ENCODE data around the gene GRK5. TPM values are rescaled to one million over a fixed set of nuclear protein-coding genes. Genes with fewer than 3 reads are reported as not detected.
"Not testable (repeated sequence)": the region's sequence is repeated elsewhere in the genome, so short reads cannot be mapped to it uniquely, and the experiment has no call there.

Gene GRK5
- total RNA-seq, 1 donor from 2014 or later: 12.5 TPM

DNA sequence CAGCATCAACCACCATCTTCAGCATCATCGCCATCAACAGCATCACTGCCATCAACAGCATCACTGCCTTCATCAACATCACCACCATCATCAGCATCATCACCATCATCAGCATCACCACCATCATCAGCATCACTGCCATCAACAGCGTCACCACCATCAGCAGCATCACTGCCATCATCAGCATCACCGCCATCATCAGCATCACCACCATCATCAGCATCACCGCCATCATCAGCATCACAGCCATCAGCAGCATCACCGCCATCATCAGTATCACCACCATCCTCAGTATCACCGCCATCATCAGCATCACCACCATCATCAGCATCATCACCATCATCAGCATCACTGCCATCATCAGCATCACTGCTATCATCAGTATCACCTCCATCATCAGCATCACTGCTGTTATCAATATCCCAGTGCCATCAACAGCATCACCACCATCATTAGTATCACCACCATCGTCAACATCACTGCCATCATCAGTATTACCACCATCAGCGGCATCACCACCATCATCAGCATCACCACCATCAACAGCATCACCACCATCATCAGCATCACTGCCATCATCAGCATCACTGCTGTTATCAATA lies 220.0 kb downstream of the GRK5 start:
- peaks cover 0 to 5% (median 0%) of the 10 kb centered on the region in 3 donors for H3K27me3 ChIP-seq (ENCODE audit: control insufficient read depth in 3 of 3, insufficient read depth in 3 of 3, low read length in 3 of 3)
- H3K4me3 ChIP-seq (ENCODE audit: low read length in 3 of 3): no peak overlapping the region
- H3K9ac ChIP-seq (ENCODE audit: low read depth in 1 of 3, low read length in 3 of 3): no peak overlapping the region
- H3K27ac ChIP-seq (ENCODE audit: low read depth, low read length): no peak overlapping the region
- H3K4me1 ChIP-seq (ENCODE audit: control insufficient read depth in 3 of 3, insufficient read depth in 3 of 3, low read length in 3 of 3): peaks cover 0 to 4% (median 2%) of the 10 kb centered on the region in 3 donors
- peaks cover 32 to 38% (median 33%) of the 10 kb centered on the region in 3 donors for H3K36me3 ChIP-seq (ENCODE audit: control insufficient read depth in 3 of 3, insufficient read depth in 3 of 3, low read length in 3 of 3)
- H3K9me3 ChIP-seq (ENCODE audit: control insufficient read depth in 3 of 3, low read length in 3 of 3): no peaks in the 10 kb centered on the region

DNA sequence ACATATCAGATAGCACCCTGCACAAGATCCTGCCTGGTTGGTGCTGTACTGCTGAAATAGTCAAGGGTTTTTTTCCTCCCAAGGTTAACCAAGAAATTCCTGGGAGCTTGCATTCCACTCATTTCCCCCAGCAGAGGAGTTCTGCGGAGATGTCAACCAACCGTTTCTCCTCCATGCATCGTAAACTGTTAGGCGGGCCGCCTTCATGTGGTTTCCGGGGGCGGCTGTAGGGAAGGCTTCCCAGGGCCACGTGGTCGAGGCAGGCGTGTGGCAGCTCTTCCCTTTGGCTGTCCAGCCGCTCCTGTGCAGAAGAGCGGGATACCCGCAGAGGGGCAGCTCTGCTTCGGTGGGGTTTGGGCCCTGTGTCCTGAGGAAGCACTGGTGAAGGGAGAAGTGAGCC lies 221.4 kb downstream of the GRK5 start:
- Histone ChIP-seq H3K36me3 (ENCODE audit: control insufficient read depth in 3 of 3, insufficient read depth in 3 of 3, low read length in 3 of 3) (peaks cover 33 to 40% (median 35%) of the 10 kb centered on the region in 3 donors), H3K27ac (ENCODE audit: low read depth, low read length) (no peak overlapping the region), H3K4me1 (ENCODE audit: control insufficient read depth in 3 of 3, insufficient read depth in 3 of 3, low read length in 3 of 3) (no peaks in the 10 kb centered on the region), H3K4me3 (ENCODE audit: low read length in 3 of 3) (no peak overlapping the region), H3K9ac (ENCODE audit: low read depth in 1 of 3, low read length in 3 of 3) (no peak overlapping the region), H3K9me3 (ENCODE audit: control insufficient read depth in 3 of 3, low read length in 3 of 3) (no peaks in the 10 kb centered on the region), H3K27me3 (ENCODE audit: control insufficient read depth in 3 of 3, insufficient read depth in 3 of 3, low read length in 3 of 3) (no peaks in the 10 kb centered on the region)

DNA sequence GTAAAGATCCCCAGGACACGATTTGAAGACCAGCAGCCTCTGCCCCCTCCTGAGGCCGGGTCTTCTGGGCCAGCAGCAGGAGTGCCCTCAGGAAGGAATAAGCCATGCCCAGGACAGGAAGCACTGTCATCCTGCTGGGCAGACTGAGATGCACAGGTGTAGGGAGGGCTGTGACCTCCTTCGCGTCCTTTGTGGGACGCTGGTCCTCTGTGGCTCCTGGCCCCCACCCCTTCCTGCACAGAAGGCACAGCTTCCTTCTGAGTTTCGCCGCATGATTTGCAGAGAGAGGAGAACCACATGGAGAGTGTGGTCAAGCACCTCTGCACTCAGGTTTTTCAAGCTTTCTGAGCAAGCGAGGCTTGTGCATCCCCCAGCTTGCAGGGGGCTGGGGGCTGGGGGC lies 222.4 kb downstream of the GRK5 start:
- Histone ChIP-seq H3K27ac (ENCODE audit: low read depth, low read length) (no peak overlapping the region), H3K27me3 (ENCODE audit: control insufficient read depth in 3 of 3, insufficient read depth in 3 of 3, low read length in 3 of 3) (no peaks in the 10 kb centered on the region), H3K4me3 (ENCODE audit: low read length in 3 of 3) (no peak overlapping the region), H3K36me3 (ENCODE audit: control insufficient read depth in 3 of 3, insufficient read depth in 3 of 3, low read length in 3 of 3) (peaks cover 33 to 40% (median 35%) of the 10 kb centered on the region in 3 donors), H3K9me3 (ENCODE audit: control insufficient read depth in 3 of 3, low read length in 3 of 3) (no peaks in the 10 kb centered on the region), H3K9ac (ENCODE audit: low read depth in 1 of 3, low read length in 3 of 3) (no peak overlapping the region), H3K4me1 (ENCODE audit: control insufficient read depth in 3 of 3, insufficient read depth in 3 of 3, low read length in 3 of 3) (no peaks in the 10 kb centered on the region)

DNA sequence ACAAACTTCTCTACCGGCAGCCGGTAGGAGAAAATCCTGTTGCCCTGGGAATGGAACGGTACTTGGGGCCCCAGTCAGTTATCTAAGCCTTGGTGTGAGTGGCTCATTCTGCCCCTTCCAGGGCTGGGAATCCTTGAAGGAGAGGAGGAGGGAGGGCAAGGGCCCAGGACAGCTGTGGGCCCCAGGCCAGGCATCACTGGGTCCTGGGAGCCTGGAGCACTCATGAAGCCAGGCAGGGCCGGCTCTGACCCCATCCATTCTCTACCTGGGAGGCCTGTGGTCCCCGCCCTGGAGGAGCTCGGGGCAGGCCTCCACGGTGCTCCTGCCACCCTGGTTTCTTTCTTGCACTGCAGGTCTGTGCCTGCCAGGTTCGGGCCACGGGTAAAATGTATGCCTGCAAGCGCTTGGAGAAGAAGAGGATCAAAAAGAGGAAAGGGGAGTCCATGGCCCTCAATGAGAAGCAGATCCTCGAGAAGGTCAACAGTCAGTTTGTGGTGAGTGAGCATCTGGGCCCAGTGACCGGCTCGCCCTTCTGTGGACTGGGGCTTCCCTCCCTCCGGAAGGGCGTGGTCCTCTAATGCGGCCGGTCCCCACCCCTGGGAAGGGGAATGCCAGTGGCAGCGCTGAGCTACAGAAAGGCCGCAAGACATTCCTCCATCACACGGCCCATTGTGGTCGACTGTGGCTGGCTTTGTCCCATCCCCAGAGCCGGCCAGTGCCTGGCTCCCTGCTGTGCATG lies 223.8 kb downstream of the GRK5 start:
- H3K4me3 ChIP-seq (ENCODE audit: low read length in 3 of 3): no peak overlapping the region
- peaks cover 33 to 35% (median 35%) of the 10 kb centered on the region in 3 donors for H3K36me3 ChIP-seq (ENCODE audit: control insufficient read depth in 3 of 3, insufficient read depth in 3 of 3, low read length in 3 of 3)
- no peak overlapping the region for H3K9ac ChIP-seq (ENCODE audit: low read depth in 1 of 3, low read length in 3 of 3)
- no peaks in the 10 kb centered on the region for H3K27me3 ChIP-seq (ENCODE audit: control insufficient read depth in 3 of 3, insufficient read depth in 3 of 3, low read length in 3 of 3)
- H3K27ac ChIP-seq (ENCODE audit: low read depth, low read length): no peak overlapping the region
- no peaks in the 10 kb centered on the region for H3K9me3 ChIP-seq (ENCODE audit: control insufficient read depth in 3 of 3, low read length in 3 of 3)
- H3K4me1 ChIP-seq (ENCODE audit: control insufficient read depth in 3 of 3, insufficient read depth in 3 of 3, low read length in 3 of 3): no peaks in the 10 kb centered on the region

DNA sequence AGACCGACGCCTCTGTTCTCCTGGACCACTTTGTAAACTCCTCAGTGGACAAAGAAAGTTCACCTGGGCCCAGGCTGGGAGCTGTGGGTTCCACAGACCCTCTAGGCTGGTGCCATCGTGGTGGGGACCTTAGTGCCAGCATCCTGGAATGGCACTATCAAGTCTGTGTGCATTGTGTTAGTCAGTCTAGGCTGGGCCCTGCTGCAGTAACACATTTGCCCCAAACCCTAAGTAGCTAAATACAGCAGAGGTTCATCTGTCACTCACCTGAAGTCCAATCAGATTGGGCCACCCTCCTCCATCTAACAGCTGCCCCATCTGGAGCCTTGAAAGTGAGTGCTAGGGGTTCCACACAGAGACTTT lies 224.4 kb downstream of the GRK5 start:
- Histone ChIP-seq H3K4me1 (ENCODE audit: control insufficient read depth in 3 of 3, insufficient read depth in 3 of 3, low read length in 3 of 3) (no peaks in the 10 kb centered on the region), H3K36me3 (ENCODE audit: control insufficient read depth in 3 of 3, insufficient read depth in 3 of 3, low read length in 3 of 3) (peaks cover 28 to 33% (median 29%) of the 10 kb centered on the region in 3 donors), H3K9me3 (ENCODE audit: control insufficient read depth in 3 of 3, low read length in 3 of 3) (no peaks in the 10 kb centered on the region), H3K9ac (ENCODE audit: low read depth in 1 of 3, low read length in 3 of 3) (no peak overlapping the region), H3K27ac (ENCODE audit: low read depth, low read length) (no peak overlapping the region), H3K4me3 (ENCODE audit: low read length in 3 of 3) (no peak overlapping the region), H3K27me3 (ENCODE audit: control insufficient read depth in 3 of 3, insufficient read depth in 3 of 3, low read length in 3 of 3) (no peaks in the 10 kb centered on the region)

DNA sequence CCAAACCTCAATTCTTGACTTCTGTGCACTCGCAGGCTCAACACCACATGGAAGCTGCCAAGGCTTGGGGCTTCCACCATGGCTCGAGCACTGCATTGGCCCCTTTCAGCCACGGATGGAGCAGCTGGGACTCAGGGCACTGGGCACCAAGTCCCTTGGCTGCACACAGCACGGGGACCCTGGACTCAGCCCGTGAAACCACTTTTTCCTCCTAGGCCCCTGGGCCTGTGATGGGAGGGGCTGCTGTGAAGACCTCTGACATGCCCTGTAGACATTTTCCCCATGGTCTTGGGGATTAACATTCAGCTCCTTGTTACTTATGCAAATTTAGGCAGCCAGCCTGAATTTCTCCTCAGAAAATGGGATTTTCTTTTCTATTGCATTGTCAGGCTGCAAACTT lies 227.6 kb downstream of the GRK5 start:
- H3K27me3 ChIP-seq (ENCODE audit: control insufficient read depth in 3 of 3, insufficient read depth in 3 of 3, low read length in 3 of 3); H3K9ac ChIP-seq (ENCODE audit: low read depth in 1 of 3, low read length in 3 of 3); H3K4me3 ChIP-seq (ENCODE audit: low read length in 3 of 3); H3K27ac ChIP-seq (ENCODE audit: low read depth, low read length); H3K9me3 ChIP-seq (ENCODE audit: control insufficient read depth in 3 of 3, low read length in 3 of 3); H3K4me1 ChIP-seq (ENCODE audit: control insufficient read depth in 3 of 3, insufficient read depth in 3 of 3, low read length in 3 of 3): not testable (repeated sequence)
- H3K36me3 ChIP-seq (ENCODE audit: control insufficient read depth in 3 of 3, insufficient read depth in 3 of 3, low read length in 3 of 3): peaks cover 10 to 22% (median 16%) of the 10 kb centered on the region in 3 donors

DNA sequence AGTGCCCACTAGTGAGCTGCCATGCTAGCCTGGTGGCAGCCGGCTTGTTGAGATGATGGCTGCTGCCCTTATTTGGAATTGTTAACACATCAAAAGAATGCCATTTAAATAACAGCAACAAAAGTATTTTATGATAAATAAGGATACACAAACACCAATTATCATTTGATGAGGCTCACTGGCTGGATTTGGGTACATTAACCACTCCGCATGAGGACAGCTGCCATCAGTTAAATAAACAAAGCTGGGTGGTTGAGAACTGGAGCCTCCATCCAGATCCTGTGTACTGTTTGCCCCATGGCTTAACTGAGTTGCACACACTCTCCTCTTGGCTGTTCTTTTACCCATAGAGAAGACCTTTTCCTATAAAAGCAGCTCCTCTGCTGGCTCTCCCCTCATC lies 231.3 kb downstream of the GRK5 start:
- H3K27ac ChIP-seq (ENCODE audit: low read depth, low read length): no peak overlapping the region
- no peaks in the 10 kb centered on the region for H3K9me3 ChIP-seq (ENCODE audit: control insufficient read depth in 3 of 3, low read length in 3 of 3)
- no peak overlapping the region for H3K4me3 ChIP-seq (ENCODE audit: low read length in 3 of 3)
- peaks cover 0 to 10% (median 4%) of the 10 kb centered on the region in 3 donors for H3K36me3 ChIP-seq (ENCODE audit: control insufficient read depth in 3 of 3, insufficient read depth in 3 of 3, low read length in 3 of 3)
- peaks cover 7 to 17% (median 15%) of the 10 kb centered on the region in 3 donors for H3K4me1 ChIP-seq (ENCODE audit: control insufficient read depth in 3 of 3, insufficient read depth in 3 of 3, low read length in 3 of 3)
- peaks cover 0 to 15% (median 4%) of the 10 kb centered on the region in 3 donors for H3K27me3 ChIP-seq (ENCODE audit: control insufficient read depth in 3 of 3, insufficient read depth in 3 of 3, low read length in 3 of 3)
- no peak overlapping the region for H3K9ac ChIP-seq (ENCODE audit: low read depth in 1 of 3, low read length in 3 of 3)

DNA sequence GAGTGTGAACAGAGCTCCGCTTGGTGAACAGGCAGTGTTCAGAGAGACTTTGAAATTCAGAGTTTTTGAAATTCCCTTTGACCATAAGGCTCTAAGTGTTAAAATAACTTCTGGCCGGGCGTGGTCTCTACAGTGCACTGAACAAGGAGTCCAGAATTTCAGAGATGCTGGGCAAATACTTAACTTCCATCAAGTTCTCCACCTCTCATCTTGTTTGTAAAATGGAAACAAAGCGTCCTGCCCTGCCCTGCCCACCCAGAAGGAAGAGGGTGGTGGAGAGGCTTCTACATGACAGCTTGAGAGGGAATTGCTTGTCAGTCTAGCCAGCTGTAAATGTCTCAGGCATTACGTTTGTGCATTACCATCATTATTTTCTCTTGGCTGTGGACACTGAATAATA lies 232.6 kb downstream of the GRK5 start:
- peaks cover 0 to 10% (median 4%) of the 10 kb centered on the region in 3 donors for H3K36me3 ChIP-seq (ENCODE audit: control insufficient read depth in 3 of 3, insufficient read depth in 3 of 3, low read length in 3 of 3)

DNA sequence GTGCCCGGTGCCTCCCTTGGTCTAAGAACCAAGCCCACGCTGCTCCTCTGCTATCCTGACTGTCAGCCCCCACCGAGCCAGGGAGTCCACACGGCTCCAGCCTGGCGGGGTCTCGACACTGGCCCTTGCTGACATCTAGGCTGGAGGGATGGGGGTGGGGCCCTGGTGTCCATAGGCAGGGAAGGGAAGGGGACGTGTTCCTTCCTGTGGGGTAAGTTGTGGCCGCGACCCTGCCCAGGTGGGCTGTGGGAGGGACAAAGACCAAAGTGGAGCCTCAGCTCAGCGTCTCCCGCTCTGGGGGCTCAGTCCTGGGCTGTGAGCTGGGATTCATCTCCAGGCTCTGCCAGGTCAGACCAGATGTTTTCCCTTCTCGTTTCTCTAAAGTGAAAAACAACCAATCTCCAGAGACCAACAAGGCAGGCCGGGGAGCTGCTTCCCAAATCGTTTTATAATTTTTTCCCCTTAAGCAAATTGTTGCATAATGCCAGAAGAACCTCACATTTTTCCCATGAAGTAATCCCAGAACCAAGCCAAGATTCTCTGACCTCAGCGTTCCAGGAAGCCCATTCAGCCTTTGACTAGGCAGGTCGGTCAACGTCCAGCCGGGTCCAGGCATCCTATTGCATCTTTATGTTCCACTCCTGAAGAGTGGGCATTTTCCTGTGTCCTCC lies 233.9 kb downstream of the GRK5 start:
- peaks cover 15 to 25% (median 25%) of the 10 kb centered on the region in 3 donors for H3K4me1 ChIP-seq (ENCODE audit: control insufficient read depth in 3 of 3, insufficient read depth in 3 of 3, low read length in 3 of 3)
- H3K9me3 ChIP-seq (ENCODE audit: control insufficient read depth in 3 of 3, low read length in 3 of 3): no peaks in the 10 kb centered on the region
- peak overlapping the region; percentile 65 for H3K27ac ChIP-seq (ENCODE audit: low read depth, low read length)
- H3K9ac ChIP-seq (ENCODE audit: low read depth in 1 of 3, low read length in 3 of 3): peak overlapping the region in 1 of 3 donors; percentile 50
- H3K27me3 ChIP-seq (ENCODE audit: control insufficient read depth in 3 of 3, insufficient read depth in 3 of 3, low read length in 3 of 3): peaks cover 0 to 15% (median 4%) of the 10 kb centered on the region in 3 donors
- H3K4me3 ChIP-seq (ENCODE audit: low read length in 3 of 3): peak overlapping the region in 1 of 3 donors; percentile 9
- peaks cover 0 to 5% (median 4%) of the 10 kb centered on the region in 3 donors for H3K36me3 ChIP-seq (ENCODE audit: control insufficient read depth in 3 of 3, insufficient read depth in 3 of 3, low read length in 3 of 3)

More for the DNA sequence above, 232.6 kb downstream of the GRK5 start:
- H3K27me3 ChIP-seq (ENCODE audit: control insufficient read depth in 3 of 3, insufficient read depth in 3 of 3, low read length in 3 of 3): peaks cover 0 to 15% (median 4%) of the 10 kb centered on the region in 3 donors
- H3K4me1 ChIP-seq (ENCODE audit: control insufficient read depth in 3 of 3, insufficient read depth in 3 of 3, low read length in 3 of 3): peaks cover 10 to 22% (median 19%) of the 10 kb centered on the region in 3 donors
- H3K9me3 ChIP-seq (ENCODE audit: control insufficient read depth in 3 of 3, low read length in 3 of 3): no peaks in the 10 kb centered on the region
- H3K27ac ChIP-seq (ENCODE audit: low read depth, low read length): no peak overlapping the region
- no peak overlapping the region for H3K4me3 ChIP-seq (ENCODE audit: low read length in 3 of 3)
- H3K9ac ChIP-seq (ENCODE audit: low read depth in 1 of 3, low read length in 3 of 3): no peak overlapping the region

All from skeletal muscle tissue (tissue), 4 donors.